HG02610 (cell line): ENCODE data around the gene ETHE1.

Experiments used
- ATAC-seq: cut with Tn5 transposase; IDR thresholded peaks from one replicate; pipeline ENCODE4 v1.9.1; 2021; ENCODE audit warnings: mild to moderate bottlenecking, moderate library complexity; ENCODE audit not compliant: unreplicated experiment

Gene ETHE1

GRCh38 chr19:43526884-43527859, at the start of gene ETHE1:
Gene ETHE1 (minus strand): TSS chr19:43527201. CDS start chr19:43527177, 24 bp downstream.
- ATAC-seq = peak; percentile 66

GRCh38 chr19:43575955-43576878, 49.2 kb upstream of the ETHE1 start:
- peak; percentile 3 for ATAC-seq

- peak; percentile 97 for ATAC-seq
Observed at GRCh38 chr19:43575156-43575950, 48.4 kb upstream of the ETHE1 start, which contains the start of the genes PINLYP and XRCC1. Gene PINLYP (plus strand): TSS chr19:43575801. CDS start chr19:43577192, 1,391 bp downstream. Gene XRCC1 (minus strand): TSS chr19:43575527. CDS start chr19:43575458, 69 bp downstream.

- ATAC-seq = no peak
Observed at GRCh38 chr19:43574424-43575155, 47.6 kb upstream of the ETHE1 start.

- ATAC-seq = no peak
Observed at GRCh38 chr19:43572171-43572588, 45.2 kb upstream of the ETHE1 start.

- ATAC-seq = no peak
Observed at GRCh38 chr19:43570174-43570791, 43.3 kb upstream of the ETHE1 start.

GRCh38 chr19:43569657-43570056, 42.7 kb upstream of the ETHE1 start:
- no peak for ATAC-seq

- no peak for ATAC-seq
Observed at GRCh38 chr19:43564800-43565199, 37.8 kb upstream of the ETHE1 start.

GRCh38 chr19:43563816-43564457, 36.9 kb upstream of the ETHE1 start:
- no peak for ATAC-seq

GRCh38 chr19:43562698-43563241, 35.8 kb upstream of the ETHE1 start:
- ATAC-seq = peak; percentile 72

GRCh38 chr19:43562226-43562697, 35.3 kb upstream of the ETHE1 start:
- no peak for ATAC-seq

GRCh38 chr19:43561139-43561970, 34.4 kb upstream of the ETHE1 start:
- ATAC-seq = no peak

GRCh38 chr19:43560687-43561086, 33.7 kb upstream of the ETHE1 start:
- ATAC-seq = no peak

GRCh38 chr19:43555185-43555770, 28.3 kb upstream of the ETHE1 start:
- peak; percentile 57 for ATAC-seq

- ATAC-seq = no peak
Observed at GRCh38 chr19:43554317-43554895, 27.4 kb upstream of the ETHE1 start.

GRCh38 chr19:43553656-43554055, 26.7 kb upstream of the ETHE1 start:
- no peak for ATAC-seq

GRCh38 chr19:43552616-43553015, 25.6 kb upstream of the ETHE1 start:
- no peak for ATAC-seq
